HG02884 (cell line): ENCODE results near the gene LTBP1.
A peak's percentile ranks its signal among the peaks of the same experiment; 100 is the strongest.

Experiments
- ATAC-seq: cut with Tn5 transposase; IDR thresholded peaks from one replicate; pipeline ENCODE4 v1.9.1; 2021; ENCODE audit warnings: mild to moderate bottlenecking, moderate library complexity; ENCODE audit not compliant: unreplicated experiment

Gene LTBP1

DNA sequence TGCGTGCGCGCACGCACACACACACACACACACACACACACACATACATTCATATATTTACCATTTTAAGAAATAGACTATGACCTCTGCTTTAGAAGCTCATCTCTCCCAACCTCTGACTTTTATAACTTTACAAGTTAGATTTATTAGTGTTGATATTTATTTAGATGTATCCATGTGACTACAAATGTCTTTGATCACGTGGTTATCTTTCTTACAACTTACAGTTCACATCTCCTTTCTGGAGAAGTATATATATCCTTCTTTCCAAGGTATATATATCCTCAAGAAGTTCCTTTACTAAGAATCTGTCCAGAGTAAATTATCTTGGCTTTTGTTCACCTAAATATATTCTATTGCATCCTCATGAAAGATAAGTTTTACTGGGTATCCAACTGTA lies 16.3 kb upstream of the LTBP1 start:
- ATAC-seq, result no peak

DNA sequence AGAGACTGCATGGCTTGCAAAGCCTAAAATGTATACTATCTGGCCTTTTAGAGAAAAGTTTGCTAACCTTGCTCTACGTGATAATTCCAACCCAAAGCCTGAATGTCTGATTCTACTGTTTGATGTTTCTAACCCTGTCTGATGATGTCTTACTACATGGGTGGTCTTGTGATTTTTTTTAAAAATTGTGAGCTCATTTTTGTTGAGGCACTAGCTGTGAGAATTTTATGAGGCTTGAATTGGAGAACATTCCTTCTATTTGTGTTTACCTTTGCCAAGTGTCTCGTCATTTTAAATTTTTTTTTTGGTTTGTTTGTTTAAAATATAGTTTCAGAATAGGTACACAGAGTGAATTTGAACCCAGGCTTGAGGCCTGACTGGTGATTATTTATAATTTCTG lies 15.2 kb upstream of the LTBP1 start:
- no peak for ATAC-seq

DNA sequence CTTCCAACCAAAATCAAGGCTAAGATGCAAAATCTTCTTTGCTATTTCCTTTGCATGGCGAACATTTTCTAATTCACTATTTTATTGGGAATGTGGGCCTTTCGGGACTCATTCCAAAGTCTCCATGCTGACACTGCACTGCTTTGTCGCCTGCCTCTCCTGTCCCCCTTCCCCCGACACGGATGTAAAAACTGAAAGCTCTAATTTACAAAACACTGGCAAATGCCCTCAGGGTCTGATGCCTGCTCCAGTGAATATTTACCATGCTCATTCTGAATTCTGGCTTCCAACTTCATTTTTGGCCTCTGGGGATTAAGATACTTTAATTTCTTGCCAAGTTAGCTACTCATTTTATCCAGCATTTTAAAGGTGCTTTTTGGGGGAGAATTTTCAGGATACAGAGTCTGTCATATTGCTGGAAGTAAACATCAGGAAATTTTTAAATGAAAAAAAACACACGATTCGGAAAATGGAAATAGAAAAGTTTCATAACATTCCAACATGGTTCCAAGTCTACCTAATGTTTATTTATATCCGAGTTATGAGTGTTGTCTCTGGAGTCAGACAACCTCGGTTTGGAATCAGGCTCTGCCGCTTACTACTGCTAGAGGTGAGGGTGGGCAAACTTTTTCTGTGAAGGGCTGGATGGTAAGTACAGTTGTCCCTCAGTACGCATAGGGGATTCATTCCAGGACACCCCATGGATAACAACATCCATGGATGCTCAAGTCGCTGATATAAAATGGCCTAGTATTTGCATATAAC lies 14.6 kb upstream of the LTBP1 start:
- no peak for ATAC-seq

- ATAC-seq, result no peak
Measured at GRCh38 chr2:32932825-32933755, 13.7 kb upstream of the LTBP1 start.

- no peak for ATAC-seq
Measured at GRCh38 chr2:32933756-32934095, 13.0 kb upstream of the LTBP1 start.

GRCh38 chr2:32937602-32938448 lies 8.9 kb upstream of the LTBP1 start:
- no peak for ATAC-seq

GRCh38 chr2:32938934-32939333 lies 7.8 kb upstream of the LTBP1 start:
- ATAC-seq, result no peak

DNA sequence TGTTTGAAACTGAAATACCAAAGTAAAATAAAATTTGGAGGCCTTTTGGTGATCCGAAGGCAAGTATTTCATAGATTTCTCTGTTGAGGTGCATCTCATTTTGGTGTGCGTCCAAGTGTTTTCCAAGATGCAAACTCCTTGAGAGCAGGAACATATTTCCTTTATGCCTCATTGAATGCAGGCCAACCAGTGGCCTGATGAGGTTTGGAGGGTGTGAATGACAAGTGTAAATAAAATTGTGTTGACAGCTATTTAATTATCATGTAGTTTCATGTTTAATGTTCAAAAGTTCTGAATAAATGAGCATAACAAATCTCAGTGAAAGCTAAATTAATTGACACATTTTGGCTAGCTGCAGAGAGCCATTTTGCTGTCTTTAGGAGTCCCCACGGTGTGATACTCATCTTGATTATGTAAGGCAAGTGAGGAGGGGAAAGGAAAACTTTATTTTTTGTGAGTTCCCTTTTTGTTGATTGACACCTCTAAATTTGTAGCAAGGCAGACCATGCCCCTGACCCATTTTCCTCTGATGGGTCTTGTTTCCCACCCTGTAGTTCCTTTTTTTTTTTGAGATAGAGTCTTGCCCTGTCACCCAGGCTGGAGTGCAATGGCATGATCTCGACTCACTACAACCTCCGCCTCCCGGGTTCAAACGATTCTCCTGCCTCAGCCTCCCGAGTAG lies 6.3 kb upstream of the LTBP1 start:
- no peak for ATAC-seq

DNA sequence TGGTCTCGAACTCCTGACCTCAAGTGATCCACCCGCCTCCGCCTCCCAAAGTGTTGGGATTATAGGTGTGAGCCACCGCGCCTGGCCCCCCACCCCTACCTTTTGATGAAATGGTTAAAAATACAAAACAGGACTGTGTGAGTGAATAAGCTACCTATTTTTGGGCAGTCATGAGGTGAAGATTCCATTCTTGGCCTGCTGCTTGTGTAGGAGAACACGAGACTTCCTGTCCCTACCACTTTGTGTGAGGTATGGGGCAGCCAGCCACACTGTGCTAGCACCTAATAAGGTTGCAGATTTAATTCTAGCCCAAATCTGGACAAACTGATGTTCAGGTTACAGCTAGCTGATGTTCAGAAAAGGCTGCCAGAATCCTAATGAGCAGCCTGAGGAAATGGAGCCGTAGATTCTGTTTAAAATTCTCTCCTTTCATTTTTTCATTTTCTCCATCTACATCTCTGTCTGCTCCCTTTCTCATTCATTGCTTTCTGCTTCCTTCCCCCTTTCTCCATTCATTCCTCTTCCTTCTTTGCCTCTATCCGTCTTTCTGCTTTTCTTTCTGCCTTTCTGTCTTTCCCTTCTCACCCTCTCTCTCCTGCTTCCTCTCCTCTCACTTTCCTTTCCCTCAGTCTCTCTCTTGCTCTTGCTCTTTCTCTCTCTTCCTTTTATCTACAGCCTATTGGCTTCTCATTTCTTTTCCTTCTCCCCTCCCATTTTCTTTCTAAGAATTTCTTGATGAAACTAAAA lies 4.6 kb upstream of the LTBP1 start:
- ATAC-seq, result no peak

DNA sequence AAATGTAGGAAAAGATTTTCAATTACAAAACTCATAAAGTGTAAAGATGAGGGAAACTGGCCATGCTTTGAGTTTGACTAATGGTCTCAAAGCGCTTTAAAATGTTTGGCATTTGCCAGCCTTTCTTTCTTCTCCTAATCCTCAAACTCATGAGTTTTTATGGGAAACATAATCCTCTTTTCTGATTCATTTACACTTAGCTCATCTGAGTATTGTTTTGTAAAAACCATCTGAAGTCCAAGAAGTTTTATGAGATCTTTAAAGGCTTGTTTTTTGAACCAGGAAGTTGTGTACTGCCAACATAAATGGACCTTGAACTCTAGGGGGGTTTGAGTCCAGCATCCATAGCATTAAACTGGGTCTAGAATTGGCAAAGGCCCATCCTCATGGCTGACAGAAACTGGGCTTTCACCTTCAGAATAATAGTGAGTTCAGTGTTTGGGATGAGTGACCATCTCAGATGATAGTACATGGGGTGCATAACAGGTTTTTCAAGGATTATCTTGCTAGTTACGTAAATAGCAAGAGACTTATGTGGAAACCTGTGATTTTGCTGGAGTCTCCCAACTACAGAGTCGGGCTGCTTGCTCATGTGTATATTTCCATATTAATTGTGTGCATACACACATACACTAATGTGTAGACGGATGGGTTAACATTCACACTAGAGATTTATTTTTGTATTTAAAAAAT lies 3.8 kb upstream of the LTBP1 start:
- ATAC-seq, result no peak

DNA sequence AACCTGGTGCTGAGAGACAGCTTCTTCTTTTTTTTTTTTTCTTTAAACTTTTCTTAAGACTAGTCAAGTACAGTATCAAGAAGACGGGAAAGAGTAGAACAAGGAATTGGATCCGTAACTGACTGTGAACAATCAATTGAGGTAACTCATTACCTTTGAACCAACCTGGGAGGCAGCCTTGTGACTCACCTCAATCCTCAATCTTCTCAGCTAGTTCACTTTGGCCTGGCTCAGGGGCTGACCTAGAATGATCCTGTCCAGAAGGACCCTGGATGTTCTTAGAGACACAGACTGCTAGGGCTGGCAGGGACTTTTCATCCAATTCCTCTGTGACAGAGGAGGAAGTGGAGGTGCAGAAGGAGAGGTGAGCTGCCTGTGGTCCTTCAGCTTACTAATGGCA lies 1.5 kb upstream of the LTBP1 start:
- ATAC-seq, result no peak

- peak; percentile 18 for ATAC-seq
Measured at GRCh38 chr2:32947076-32947483, 327 bp downstream of the LTBP1 start.

DNA sequence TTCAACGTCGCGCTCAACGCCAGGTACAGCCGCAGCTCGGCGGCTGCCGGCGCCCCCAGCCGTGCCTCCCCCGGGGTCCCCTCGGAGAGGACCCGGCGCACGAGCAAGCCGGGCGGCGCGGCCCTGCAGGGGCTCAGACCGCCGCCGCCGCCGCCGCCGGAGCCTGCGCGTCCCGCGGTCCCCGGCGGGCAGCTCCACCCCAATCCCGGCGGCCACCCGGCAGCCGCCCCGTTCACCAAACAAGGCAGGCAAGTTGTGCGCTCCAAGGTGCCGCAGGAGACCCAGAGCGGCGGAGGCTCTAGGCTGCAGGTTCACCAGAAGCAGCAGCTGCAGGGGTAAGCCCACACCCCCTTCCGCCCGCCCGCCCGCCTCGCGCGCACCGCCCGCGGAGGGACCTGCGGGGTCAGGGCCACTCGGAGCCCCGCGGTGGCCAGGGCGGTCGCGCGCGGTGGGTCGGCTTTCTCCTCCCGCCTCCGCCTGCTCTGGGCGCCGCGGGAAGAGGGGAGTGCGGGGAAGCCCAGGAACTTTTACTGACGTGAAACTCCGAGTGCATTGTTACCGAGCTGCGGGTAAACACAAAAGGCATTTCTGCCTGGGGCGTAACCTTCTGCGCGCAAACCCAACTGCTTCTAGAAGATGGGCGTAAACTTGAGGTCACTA lies 861 bp downstream of the LTBP1 start:
- ATAC-seq, result peak; percentile 24

DNA sequence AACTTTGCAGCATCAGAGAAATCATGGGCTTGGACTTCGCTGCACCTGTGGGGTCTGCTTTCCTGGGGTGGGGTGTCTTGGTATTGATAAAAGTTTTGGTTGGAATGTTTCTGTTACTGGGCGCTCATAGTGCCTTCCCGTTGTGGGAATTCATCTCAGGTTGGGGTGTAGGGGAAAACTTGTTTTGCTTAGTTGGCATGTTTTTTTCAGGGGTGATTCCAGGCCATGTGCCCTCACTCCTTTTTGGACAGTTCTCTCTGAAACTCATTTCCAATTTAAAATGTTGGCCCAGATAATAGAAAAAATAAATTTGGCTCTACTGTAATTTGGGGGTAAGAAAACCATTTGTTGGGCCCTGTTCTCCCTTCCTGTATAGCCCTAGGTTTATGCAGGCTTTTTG lies 1.5 kb downstream of the LTBP1 start:
- no peak for ATAC-seq

DNA sequence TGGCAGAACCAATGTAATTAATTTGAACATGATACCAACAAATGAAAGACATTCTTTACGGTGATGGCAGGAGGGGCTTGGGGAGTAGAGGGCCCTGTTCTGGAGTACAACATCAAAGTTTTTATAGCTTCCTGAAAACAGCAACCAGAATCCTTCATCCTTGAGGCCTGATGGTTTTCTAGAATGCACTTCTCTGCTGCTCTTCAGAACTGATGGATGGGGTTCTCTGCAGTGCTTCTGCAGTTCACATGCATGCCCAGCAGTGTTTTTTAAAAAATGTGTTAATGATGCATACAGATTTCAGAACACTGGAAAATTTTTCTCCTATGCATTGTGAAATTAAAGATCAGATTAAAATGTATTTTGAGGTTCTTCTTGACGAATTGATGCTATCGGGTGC lies 2.5 kb downstream of the LTBP1 start:
- no peak for ATAC-seq

GRCh38 chr2:32951672-32952071 lies 4.9 kb downstream of the LTBP1 start:
- no peak for ATAC-seq

GRCh38 chr2:32952761-32953476 lies 6.2 kb downstream of the LTBP1 start:
- no peak for ATAC-seq

DNA sequence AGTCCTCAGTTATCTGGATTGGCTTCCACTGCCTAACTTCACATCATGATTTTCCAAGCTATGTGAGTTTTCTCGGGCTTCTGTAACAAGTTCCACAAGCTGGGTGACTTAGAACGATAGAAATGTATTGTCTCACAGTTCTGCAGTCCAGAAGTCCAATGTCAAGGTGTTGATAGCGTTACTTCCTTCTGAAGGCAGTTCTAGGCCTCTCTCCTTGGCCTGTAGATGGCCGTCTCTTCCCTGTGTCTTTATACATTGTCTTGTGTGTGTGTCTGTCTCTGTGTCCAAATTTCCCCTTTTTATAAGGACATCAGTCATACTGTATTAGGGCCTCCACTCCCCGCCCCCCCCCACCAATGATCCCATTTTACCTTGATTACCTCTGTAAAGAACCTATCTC lies 7.5 kb downstream of the LTBP1 start:
- ATAC-seq, result no peak
